ENCODE data around the gene C2orf78.

C2orf78 gene

DNA sequence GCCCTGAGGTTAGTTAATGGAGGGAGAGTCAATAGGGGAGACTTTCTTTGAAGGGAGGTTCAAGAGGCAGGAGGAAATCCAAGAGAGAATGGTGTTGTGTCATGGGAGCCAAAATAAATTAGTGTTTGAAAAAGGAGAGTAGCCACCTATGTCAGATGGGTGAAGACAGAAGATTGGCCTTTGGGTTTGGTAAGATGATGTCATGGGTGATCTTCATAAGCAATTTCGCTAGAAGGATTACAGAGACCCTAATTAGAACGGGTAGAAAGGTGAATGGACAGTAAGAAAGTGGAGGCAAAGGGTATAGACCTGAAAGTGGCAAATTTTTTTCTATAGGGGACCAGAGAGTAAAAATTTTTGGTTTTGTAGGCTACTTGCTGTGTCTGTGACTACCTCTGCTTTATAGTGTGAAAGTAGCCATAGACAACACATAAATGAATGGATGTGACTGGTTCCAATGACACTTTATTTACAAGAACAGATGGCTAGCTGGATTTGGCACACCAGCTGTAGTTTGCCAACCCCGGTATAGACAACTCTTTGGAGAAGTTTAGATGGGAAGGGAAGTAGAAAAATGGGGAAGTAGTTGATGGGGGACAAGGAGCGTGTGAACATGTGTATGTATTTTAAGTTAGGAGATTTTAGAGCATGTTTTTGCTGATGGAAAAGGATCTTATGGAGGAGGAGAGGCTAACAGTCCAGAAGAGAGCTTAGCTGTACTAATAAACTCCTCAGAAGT is 54.0 kb downstream of the C2orf78 start:
- DNase-seq (ENCODE audit: low read depth), result no peak

DNA sequence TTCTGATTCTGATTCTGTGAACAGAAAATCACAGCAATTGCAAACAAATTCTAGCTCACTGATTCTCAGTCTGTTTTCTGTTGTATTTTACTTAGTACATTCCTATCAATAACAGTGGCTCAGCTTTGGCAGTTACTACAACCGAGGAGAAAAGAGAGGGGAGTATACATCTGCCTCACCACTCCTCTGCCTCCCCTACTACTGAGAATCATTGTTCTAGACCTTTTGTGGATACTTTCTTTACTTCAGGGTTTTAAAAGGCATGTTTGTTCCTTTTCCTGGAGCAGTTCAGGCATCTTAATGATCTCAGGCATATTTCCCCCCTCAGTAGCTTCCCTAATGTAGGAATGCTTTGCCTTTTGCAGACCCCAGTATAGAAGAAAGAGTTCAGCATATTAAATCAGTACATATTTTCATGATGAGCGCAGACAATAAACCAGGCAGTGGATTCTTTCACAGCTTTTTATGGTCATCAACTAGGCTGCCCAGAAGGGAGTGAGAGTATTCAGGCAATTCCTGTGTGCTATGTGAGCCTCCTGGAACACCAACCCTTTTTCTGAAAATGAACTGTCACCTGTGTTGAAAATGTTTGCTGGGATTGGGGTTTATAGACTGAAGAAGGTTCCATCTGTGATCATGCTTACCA is 55.0 kb downstream of the C2orf78 start:
- DNase-seq (ENCODE audit: low read depth), result no peak

DNA sequence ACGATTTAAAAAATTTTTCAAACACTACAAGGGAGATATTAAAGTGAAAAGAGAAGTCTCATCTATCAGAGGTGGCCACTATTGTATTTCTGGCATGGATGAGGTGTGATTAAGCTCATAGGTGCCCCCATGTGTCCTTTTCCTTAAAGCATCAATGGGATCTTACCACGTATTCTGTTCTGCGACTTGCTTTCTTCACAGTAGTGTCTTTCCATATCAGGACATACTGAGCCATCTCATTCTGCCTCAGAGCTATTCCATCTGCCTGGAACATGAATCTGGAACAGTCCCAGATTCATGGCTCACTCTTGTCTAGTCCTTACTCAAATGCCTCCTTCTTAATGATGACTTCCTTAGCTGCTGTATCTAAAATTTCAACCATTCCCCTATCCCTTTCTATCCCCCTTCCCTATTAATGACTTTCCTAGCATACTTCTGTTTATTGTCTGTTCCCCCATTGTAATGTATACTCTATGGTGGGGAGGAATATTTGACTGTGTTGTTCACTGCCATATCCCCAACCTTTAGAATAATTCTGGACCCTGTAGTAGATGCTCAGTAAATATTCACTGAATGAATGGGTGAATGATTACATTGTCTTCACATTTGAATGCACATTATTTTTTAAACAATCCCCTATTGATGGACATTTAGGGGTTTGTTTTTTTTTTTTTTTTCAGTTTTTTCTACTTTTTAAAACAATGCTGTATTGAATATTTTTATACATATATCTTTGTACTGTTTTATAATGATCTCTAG is 55.8 kb downstream of the C2orf78 start:
- DNase-seq (ENCODE audit: low read depth), result no peak

DNA sequence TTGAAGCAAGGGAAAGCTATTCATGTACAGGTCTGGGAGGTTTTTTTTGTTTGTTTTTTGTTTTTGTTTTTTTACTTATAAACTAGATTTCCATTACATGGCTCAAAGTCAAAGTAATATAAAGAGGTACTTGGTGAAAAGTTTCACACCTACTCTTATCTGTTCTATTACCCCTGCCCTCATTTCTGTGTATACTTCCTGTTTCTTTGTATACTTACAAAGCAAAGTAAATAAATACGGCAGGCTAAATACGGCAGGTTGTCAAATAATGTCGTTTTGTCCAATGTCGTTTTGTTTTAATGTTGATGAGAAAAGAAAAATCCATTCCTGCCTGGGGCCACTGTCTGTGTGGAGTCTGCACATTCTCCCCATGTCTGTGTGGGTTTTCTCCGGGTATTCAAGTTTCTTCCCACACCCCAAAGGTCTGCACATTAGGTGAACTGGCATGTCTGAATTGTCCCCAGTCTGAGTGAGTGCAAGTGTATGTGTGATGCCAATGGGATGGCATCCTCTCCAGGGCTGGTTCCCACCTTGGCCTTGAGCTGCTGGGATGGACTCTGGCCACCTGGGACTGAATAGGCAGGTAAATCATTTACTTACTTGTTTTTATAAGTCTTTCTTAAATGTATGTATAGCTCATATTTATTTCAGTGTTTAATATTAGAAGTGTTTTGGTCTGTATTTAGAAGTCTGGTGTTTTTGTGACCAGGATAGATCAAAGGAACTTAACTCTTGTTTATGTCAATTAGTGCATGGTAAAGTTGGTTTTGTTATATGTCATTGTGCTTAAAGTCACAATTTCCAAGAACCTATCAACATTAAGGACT is 58.1 kb downstream of the C2orf78 start:
- no peak for DNase-seq (ENCODE audit: low read depth)

DNA sequence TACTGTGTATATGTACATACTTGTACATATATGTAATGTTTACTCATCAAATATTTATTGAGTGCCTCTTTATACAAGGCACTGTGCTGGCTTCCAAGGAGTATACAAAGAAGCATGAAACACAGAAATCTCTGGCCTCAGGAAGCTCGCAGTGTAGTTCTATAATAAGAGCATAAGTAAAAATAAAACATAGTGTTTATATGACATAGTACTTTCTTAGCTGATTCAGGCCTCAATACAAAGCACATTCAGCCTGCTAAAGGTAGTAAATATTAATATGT is 58.7 kb downstream of the C2orf78 start:
- DNase-seq (ENCODE audit: low read depth), result no peak

DNA sequence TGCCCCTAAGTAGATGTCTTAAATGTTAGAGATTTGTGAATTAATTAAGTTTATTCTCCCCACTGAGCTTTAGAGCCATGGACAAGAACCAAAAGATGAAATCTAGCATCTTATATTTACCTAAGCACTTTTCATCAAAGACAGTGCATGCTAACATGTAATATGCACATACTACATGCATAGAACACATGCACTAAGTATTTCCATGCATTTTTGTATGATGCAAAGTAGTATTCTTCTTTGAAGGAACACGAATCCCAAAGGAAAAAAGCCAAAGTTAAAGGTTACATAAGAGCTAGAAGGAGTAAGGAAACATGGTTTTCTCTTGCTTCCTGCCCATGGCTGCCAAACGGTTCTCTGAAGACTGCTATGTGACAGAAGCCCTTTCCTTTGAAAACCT is 60.1 kb downstream of the C2orf78 start:
- no peak for DNase-seq (ENCODE audit: low read depth)

DNA sequence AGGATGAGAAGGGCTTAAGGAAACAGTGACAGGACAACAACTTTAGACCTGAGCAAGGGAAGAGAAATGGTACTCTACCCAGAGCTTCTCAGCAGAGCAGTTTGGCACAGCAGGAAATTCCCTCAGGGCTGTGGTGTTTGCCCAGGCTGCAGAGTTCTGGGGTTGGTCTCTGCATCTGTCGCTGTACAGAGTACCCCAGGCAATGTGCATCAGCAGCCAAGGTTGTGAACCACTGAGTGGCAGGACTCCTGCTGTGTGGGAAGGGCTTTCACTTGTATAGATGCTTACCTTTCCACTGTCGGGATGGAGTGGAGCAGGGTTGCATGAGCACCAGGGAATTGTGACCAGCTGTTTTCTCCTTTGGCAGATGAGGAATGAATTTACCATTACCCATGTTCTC is 66.0 kb downstream of the C2orf78 start:
- DNase-seq (ENCODE audit: low read depth), result no peak

DNA sequence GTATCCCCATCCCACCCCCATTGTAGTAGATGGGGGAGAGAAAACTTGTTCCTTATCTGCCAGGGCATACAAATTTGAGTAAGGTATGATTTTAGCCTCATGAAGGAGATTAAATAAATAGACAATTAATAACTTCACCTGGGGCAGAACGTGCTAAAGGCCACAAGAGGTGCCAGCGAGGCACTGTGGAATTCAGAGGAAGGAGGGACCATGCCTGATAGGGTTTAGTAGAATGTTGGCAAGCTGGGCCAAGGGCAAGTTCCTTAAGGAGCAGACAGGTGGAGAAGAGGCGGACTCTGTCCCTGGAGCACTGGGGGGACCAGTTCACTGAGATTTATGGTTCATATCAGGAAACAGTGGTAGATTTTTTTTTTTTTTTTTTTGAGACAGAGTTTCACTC is 67.3 kb downstream of the C2orf78 start:
- no peak for DNase-seq (ENCODE audit: low read depth)

DNA sequence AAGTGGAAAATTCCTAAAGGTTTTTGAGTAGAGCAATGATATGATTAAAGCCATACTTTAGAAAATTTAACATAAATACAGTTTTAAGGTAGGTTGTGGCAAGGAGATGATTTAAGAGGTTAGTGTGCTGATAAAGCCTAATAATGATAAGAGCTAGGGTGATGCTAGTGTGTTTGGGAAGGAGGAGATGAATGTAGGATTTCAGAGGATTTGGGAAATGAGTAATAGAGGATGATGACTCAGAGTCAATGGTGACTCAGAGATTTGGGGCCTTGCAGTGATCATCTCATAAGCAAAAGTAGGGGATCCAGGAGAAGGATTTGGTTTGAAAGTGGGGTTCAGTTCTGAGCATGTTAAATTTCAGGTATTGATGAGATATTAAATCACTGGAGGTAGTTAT is 68.0 kb downstream of the C2orf78 start:
- DNase-seq (ENCODE audit: low read depth), result no peak

DNA sequence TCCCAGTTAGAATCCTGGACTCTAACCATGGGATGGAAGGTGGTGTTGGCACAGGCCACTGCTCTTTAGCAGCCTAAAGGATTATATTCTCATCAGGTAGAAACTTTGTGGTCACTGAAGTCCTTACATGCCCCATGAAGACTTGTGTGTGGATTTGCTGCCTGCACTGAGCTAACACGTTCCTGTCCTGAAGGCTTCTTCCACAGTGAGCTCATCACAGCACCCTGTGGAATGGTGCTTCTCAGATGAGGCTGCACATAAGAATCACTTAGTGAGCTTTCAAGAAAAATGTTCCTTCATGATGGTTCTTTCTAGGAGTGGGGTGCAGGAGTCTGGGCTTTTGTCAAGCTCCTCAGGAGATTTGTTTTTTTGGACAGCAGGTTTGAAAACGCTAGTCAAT is 71.5 kb downstream of the C2orf78 start:
- DNase-seq (ENCODE audit: low read depth), result no peak

DNA sequence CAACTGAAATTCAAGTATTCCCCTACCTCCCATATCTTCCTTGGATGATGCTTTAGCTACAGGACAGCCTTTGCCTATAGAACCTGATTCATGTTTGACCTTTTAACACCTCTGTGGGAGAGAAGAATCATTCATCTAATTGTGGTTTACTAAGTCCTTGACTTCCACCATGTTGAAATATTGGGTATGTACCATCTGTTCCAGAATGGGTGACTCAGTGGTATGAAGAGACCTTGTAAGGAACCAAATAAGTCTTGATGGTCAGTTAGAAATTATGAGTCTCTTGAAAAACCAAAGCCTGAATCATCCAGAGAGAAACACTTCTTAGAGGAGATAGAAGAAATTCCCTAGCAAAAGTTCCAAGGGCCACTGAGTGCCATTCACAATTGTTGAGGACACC is 72.2 kb downstream of the C2orf78 start:
- DNase-seq (ENCODE audit: low read depth), result no peak

DNA sequence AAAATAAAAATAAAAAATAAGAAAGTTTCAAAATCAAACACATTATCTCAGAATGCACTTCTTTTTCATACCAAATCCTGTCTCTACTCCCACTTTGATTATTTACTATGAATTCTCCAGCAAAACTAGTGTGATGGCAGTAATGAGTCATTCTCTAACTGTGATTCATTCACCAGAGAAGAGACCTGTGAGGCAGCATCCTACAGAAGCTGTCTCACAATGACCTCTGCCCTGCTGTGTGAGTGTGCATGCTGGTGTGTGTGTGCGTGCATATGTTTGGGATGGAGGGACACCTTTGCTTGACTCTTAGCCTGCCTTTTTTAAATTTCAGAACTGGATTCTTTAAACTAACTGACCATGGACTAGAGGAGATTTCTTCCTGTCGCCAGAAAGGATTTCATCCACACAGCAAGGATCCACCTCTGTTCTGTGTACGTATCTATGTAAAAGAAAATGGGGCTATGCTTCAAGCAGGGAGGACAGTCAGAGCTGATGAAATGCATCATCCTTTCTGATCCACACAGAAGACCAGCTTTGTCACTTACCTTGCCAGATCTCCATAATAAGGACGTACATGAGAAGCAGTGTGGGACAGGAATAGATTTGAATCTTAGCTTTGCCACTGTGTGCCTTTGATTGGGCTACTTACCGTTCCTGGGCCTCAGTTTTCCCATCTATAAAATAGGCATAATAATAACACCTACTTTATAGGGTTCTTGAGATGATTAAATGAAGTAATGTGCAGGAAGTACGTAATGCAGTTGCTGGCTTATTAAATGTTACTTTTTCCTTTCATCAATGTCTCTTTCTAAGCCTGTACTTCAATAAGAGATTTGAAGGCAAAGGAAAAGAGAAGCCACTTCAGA is 76.0 kb downstream of the C2orf78 start:
- DNase-seq (ENCODE audit: low read depth), result peak; percentile 4

DNA sequence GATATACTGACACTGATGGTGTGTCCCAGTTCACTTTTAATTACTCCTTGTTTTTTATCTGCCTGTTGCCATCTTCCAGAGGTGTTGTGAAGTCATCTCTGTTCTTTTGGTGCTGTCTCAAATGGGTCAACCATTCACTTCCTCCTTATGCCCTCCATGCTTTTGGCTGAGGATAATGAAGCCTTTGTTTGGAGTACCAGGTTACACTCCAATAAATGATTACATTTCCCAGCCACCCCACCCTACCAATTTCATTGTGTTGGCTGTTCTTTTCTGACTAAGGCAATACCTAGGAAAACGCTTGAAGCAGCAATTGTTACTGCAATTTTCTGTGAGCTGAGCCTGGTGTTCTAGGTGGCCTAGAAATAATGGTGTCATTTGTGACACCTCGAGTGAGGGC is 79.0 kb downstream of the C2orf78 start:
- no peak for DNase-seq (ENCODE audit: low read depth)

Measured in stimulated activated CD8-positive, alpha-beta memory T cell treated with anti-CD3 and anti-CD28 coated beads, Interleukin-7, amount 100 ng/mL, for 24 hours (primary cell).